HEK293T (cell line): ENCODE measurements around the gene PXDC1.

ENCODE experiments used
- CTCF ChIA-PET: fragments of 350-600 bp; formaldehyde crosslinking; extraction: SDS; loops from one replicate; lab custom pipeline; 2021; ENCODE audit warnings: antibody characterized with exemption, inconsistent platforms; lab: Yijun Ruan, JAX
- POLR2A ChIA-PET: fragments of 350-600 bp; formaldehyde crosslinking; extraction: SDS; loops from one replicate; lab custom pipeline; 2020; ENCODE audit warnings: antibody characterized with exemption, inconsistent platforms; lab: Yijun Ruan, JAX
- DNase-seq: peaks from one replicate; pipeline ENCODE4 v3.0.0; 2012; ENCODE audit warnings: mixed read lengths; ENCODE audit errors: extremely low spot score
- ARNT ChIP-seq: fragments of 450-650 bp; IDR thresholded peaks from 2 replicates; pipeline ENCODE4 v1.6.1; 2017; ENCODE audit warnings: mild to moderate bottlenecking
- BHLHE40 ChIP-seq: fragments of 450-650 bp; IDR thresholded peaks from 2 replicates; pipeline ENCODE4 v1.6.1; 2016; ENCODE audit warnings: mild to moderate bottlenecking, moderate library complexity, borderline replicate concordance
- CTBP1 ChIP-seq: fragments of 450-650 bp; IDR thresholded peaks from 2 replicates; pipeline ENCODE4 v1.6.1; 2016; ENCODE audit warnings: borderline replicate concordance
- ELF4 ChIP-seq: fragments of 450-650 bp; IDR thresholded peaks from 2 replicates; pipeline ENCODE4 v1.6.1; 2017; ENCODE audit warnings: antibody characterized with exemption
- FOXA1 ChIP-seq: fragments of 450-650 bp; IDR thresholded peaks from 2 replicates; pipeline ENCODE4 v1.6.1; 2016; ENCODE audit warnings: mild to moderate bottlenecking
- FOXK2 ChIP-seq: fragments of 450-650 bp; IDR thresholded peaks from 2 replicates; pipeline ENCODE4 v1.6.1; 2016; ENCODE audit warnings: mild to moderate bottlenecking
- FOXM1 ChIP-seq: fragments of 450-650 bp; IDR thresholded peaks from 2 replicates; pipeline ENCODE4 v1.6.1; 2017; ENCODE audit warnings: mild to moderate bottlenecking, borderline replicate concordance
- HDGF ChIP-seq: fragments of 450-650 bp; IDR thresholded peaks from 2 replicates; pipeline ENCODE4 v1.6.1; 2017; ENCODE audit warnings: antibody characterized with exemption, borderline replicate concordance
- L3MBTL2 ChIP-seq: fragments of 450-650 bp; conservative IDR thresholded peaks from 2 replicates; pipeline ENCODE4 v1.6.1; 2016; ENCODE audit warnings: mild to moderate bottlenecking
- LEF1 ChIP-seq: fragments of 450-650 bp; IDR thresholded peaks from 2 replicates; pipeline ENCODE4 v1.6.1; 2017; ENCODE audit warnings: mild to moderate bottlenecking, borderline replicate concordance
- NFRKB ChIP-seq: fragments of 450-650 bp; IDR thresholded peaks from 2 replicates; pipeline ENCODE4 v1.6.1; 2016; ENCODE audit warnings: mild to moderate bottlenecking, moderate library complexity
- SP1 ChIP-seq: fragments of 450-650 bp; IDR thresholded peaks from 2 replicates; pipeline ENCODE4 v1.6.1; 2017
- SUZ12 ChIP-seq: fragments of 450-650 bp; IDR thresholded peaks from 2 replicates; pipeline ENCODE4 v1.6.1; 2016; ENCODE audit warnings: mild to moderate bottlenecking
- TARDBP ChIP-seq: fragments of 450-650 bp; IDR thresholded peaks from 2 replicates; pipeline ENCODE4 v1.6.1; 2016
- ZNF384 ChIP-seq: fragments of 450-650 bp; IDR thresholded peaks from 2 replicates; pipeline ENCODE4 v1.6.1; 2016
- TF ChIP-seq, protein P1 (sequence below): fragments of 450-650 bp; IDR thresholded peaks from 2 replicates; pipeline ENCODE4 v1.6.1; 2016

The PXDC1 gene

DNA sequence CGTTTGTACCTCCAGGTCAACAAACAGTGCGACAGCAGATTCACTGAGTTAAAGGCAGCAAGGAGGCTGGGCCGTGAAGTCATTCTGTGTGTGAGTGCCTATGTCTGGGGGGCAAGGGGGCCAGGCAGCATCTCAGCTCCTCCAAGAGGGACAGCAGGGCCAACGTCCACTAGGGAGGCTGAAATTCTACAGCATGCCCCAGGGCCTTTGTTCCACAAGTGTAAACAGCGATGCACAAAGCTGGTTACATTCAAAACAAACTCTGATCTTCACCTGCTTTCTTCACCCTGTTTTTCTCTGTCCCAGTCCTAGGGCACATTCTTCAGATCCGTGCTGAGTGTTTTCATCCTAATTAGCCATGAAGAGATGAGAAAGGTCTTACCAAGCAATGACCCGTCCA lies 41.1 kb downstream of the PXDC1 start:
- DNase-seq, result no peak
- ChIA-PET CTCF (interaction anchor here (0.8 to 0.9 kb wide), 2 partner anchors 268 to 431 kb away, joined by 3 read pairs; no protein-coding TSS in a partner anchor), POLR2A (no interaction called here)
- TF ChIP-seq L3MBTL2 (no peak), TARDBP (no peak), ELF4 (no peak), ZNF384 (no peak), SUZ12 (no peak), LEF1 (no peak), BHLHE40 (no peak), NFRKB (no peak), FOXA1 (no peak), FOXM1 (no peak), SP1 (no peak), CTBP1 (no peak), FOXK2 (no peak), ARNT (no peak)
- TF ChIP-seq, protein P1, sequence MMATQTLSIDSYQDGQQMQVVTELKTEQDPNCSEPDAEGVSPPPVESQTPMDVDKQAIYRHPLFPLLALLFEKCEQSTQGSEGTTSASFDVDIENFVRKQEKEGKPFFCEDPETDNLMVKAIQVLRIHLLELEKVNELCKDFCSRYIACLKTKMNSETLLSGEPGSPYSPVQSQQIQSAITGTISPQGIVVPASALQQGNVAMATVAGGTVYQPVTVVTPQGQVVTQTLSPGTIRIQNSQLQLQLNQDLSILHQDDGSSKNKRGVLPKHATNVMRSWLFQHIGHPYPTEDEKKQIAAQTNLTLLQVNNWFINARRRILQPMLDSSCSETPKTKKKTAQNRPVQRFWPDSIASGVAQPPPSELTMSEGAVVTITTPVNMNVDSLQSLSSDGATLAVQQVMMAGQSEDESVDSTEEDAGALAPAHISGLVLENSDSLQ, result no peak

DNA sequence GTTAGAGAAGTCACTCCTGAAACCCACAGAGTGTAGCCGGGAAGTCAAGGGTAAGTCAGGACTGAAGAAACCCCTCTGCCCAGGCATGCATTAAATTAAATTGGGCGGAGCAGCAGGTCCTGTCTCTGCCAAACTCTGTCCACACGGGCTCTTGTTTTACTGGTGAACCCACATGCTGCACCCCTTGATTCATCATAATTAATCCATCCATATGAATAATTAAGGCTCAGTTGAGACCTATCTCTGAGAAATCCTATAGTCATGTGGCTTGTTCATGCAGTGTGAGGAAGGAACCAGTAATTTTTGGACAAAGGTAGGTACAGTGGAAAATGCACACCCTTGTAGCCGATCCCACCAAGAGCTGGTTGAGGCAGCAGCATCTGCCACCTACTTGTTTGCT lies 43.0 kb downstream of the PXDC1 start:
- POLR2A ChIA-PET, result no interaction called here
- TF ChIP-seq ZNF384 (no peak), FOXK2 (no peak), SUZ12 (no peak), TARDBP (no peak)
- TF ChIP-seq, protein P1, result no peak
- no peak for DNase-seq
- CTCF ChIA-PET, result no interaction called here

DNA sequence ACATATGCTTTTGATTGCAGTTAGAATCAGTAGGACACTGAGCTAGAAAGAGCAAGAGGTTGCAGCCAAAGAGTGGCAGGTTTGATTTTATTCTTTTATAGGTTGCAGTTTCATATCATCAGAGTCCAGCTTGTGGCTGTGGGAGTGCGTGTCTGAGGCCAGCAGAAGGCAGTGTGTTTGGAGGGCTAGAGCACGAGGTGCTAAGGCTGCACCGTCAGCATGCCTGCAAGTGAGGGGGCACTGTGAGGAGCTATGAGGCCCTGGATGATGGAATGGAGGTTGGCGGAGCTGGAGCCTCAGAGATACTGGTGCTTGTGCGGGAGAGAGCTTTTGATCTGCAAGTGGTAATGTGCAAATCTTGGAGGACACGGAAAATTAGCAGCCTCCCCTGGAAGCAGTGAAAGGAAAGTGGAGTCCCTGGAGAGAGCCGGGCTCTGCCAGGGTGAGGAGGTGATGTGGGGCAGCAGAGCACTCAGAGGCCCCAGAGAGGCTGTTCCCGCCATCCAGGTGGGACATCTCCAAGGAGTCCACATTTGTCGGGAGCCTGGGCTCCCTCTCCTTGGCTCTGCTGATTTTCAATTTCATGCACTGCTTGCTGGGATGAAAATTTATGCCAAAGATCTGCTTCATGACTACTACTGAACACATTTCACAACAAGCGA lies 43.6 kb downstream of the PXDC1 start:
- DNase-seq, result no peak
- no peak for TF ChIP-seq FOXK2
- TF ChIP-seq HDGF, result no peak
- no peak for TF ChIP-seq SUZ12
- no peak for TF ChIP-seq ELF4
- CTCF ChIA-PET, result no interaction called here
- POLR2A ChIA-PET, result no interaction called here

DNA sequence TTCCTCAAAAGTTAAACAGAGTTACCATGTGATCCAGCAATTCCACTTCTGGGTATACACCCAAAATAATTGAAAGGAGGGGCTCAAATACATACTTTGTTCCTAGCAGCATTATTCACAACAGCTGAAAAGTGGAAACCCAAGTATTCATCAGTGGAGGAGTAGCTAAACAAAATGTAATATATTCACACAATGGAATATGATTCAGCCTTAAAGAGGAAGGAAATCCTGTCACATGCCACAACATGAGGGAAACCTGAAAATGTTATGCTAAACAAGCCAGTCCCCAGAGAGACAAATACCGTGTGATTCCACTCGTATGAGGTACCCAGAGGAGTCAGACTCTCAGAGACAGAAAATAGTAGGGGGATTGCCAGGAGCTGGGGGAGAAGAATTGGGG lies 44.5 kb downstream of the PXDC1 start:
- ChIA-PET POLR2A (no interaction called here), CTCF (no interaction called here)
- no peak for TF ChIP-seq FOXM1

GRCh38 chr6:3706547-3706946 lies 45.0 kb downstream of the PXDC1 start:
- DNase-seq, result no peak
- POLR2A ChIA-PET, result no interaction called here
- no peak for TF ChIP-seq CTBP1
- no peak for TF ChIP-seq L3MBTL2
- no peak for TF ChIP-seq TARDBP
- no peak for TF ChIP-seq LEF1
- TF ChIP-seq SP1, result no peak
- TF ChIP-seq BHLHE40, result no peak
- no peak for TF ChIP-seq FOXK2
- TF ChIP-seq SUZ12, result no peak
- TF ChIP-seq ELF4, result no peak
- TF ChIP-seq, protein P1, result no peak
- no peak for TF ChIP-seq NFRKB
- no peak for TF ChIP-seq ZNF384
- TF ChIP-seq FOXM1, result no peak
- CTCF ChIA-PET, result no interaction called here

More for the DNA sequence above, 44.5 kb downstream of the PXDC1 start:
- no peak for DNase-seq

DNA sequence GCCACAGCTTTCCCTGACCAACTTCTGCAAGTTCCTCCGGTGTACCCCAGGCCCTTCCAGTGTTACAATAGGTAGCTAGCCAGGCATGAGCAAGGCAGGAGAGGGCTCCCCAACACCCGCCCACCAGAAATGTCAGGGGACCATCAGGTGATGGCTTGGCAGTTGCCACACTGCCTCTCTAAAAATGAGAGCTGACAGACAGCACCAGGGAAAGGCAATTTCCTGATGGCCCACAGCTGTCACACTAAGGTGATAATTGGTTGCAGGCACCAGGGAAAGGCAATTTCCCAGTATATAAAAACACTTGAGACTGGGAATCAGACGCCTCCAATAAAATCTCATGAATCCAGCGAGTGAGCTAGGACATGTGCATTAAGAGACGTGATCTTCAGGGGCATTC lies 49.9 kb downstream of the PXDC1 start:
- no peak for DNase-seq
- ChIA-PET CTCF (no interaction called here), POLR2A (no interaction called here)
- TF ChIP-seq HDGF (no peak), LEF1 (no peak), TARDBP (no peak), BHLHE40 (no peak), ZNF384 (no peak), ARNT (no peak), NFRKB (no peak), FOXM1 (no peak), CTBP1 (no peak), SP1 (no peak), FOXA1 (no peak), SUZ12 (no peak), FOXK2 (no peak), ELF4 (no peak), L3MBTL2 (no peak)
- TF ChIP-seq, protein P1, result no peak
